Transverse colon (tissue), 4 donors: ENCODE results near the gene RNF13. TPM values are rescaled to one million over a fixed set of nuclear protein-coding genes. Genes with fewer than 3 reads are reported as not detected.
A peak's percentile ranks its signal among the peaks of the same experiment; 100 is the strongest.

Source experiments
- DNase-seq: peaks from one replicate; pipeline ENCODE4 v3.0.0-alpha.2; 2019
- H3K27ac ChIP-seq, 4 donors: fragments of 200-600 bp; sonication (generic); 2 replicates each; pipeline ENCODE4 v1.5.1; 2016 to 2018; ENCODE audit warnings: inconsistent platforms in 4 of 4
- H3K27me3 ChIP-seq: fragments of 200-600 bp; sonication (generic); 2 replicates; pipeline ENCODE4 v1.5.1; 2017; ENCODE audit warnings: inconsistent platforms
- H3K36me3 ChIP-seq, 4 donors: fragments of 200-600 bp; sonication (generic); 2 replicates each; pipeline ENCODE4 v1.5.1; 2017 to 2019; ENCODE audit warnings: inconsistent platforms in 4 of 4
- H3K4me1 ChIP-seq, 4 donors: fragments of 200-600 bp; sonication (generic); 2 replicates each; pipeline ENCODE4 v1.5.1; 2017 to 2020; ENCODE audit warnings: inconsistent platforms in 4 of 4
- H3K4me3 ChIP-seq, 4 donors: fragments of 200-600 bp; sonication (generic); 1 replicate in 1 of 4; 2 replicates in 3 of 4; pipeline versions ENCODE4 v1.5.1 to v1.6.1; 2017 to 2019; ENCODE audit warnings: inconsistent platforms in 4 of 4
- H3K9me3 ChIP-seq, 2 donors: fragments of 200-600 bp; sonication (generic); 2 replicates each; pipeline ENCODE4 v1.5.1; 2017 to 2019; ENCODE audit warnings: inconsistent platforms in 2 of 2
- EP300 ChIP-seq: sonication (generic); formaldehyde crosslinking; IDR thresholded peaks from one replicate; pipeline ENCODE4 v1.6.1; 2017; ENCODE audit warnings: antibody characterized with exemption, low read depth
- POLR2A ChIP-seq: fragments of 450-650 bp; IDR thresholded peaks from one replicate; pipeline ENCODE4 v1.6.1; 2016; ENCODE audit warnings: antibody characterized with exemption, mild to moderate bottlenecking, moderate library complexity
- POLR2AphosphoS5 ChIP-seq, 3 donors: sonication (generic); formaldehyde crosslinking; IDR thresholded peaks; one replicate each; pipeline ENCODE4 v1.6.1; 2016; ENCODE audit warnings: antibody characterized with exemption in 3 of 3
- WGBS, 2 donors: methylation state at CpG; one replicate each; pipeline ENCODE4 v1.1.5; 2018; ENCODE audit warnings: low coverage in 1 of 2; 5-methylcytosine and 5-hydroxymethylcytosine counted together
- in situ Hi-C, 4 donors: fragments of 200-750 bp; cut with MboI; loops; one replicate each; pipeline versions ENCODE4 v1.15.0 to v1.15.1; 2017; ENCODE audit warnings: low sequenced_read_pairs in 3 of 4, low pct_ligation_motif_present in 1 of 4, low pct_unique_long_range_greater_than_20kb in 1 of 4
- intact Hi-C: fragments of 100-400 bp; cut with DNase I; formaldehyde crosslinking; loops from one replicate; pipeline ENCODE4 v1.15.1; 2023; ENCODE audit warnings: low total_unique reads
- total RNA-seq, 4 donors: library from RNA; depleted of rRNA; stranded (reverse); fragments of >200 nt; gene quantifications; one replicate each; pipeline ENCODE4 v1.1.0, GENCODE V29; 2016
- TF ChIP-seq, protein P1 (sequence below), 5 experiments: fragments of 200-600 bp in 3 of 5; fragments of 450-650 bp in 2 of 5; sonication (generic) in 3 of 5; IDR thresholded peaks; 1 replicate in 2 of 5; 2 replicates in 3 of 5; pipeline ENCODE4 v1.5.1; 2016 to 2017; ENCODE audit warnings: antibody characterized with exemption in 5 of 5, inconsistent platforms in 3 of 5, mild to moderate bottlenecking in 2 of 5, moderate library complexity in 1 of 5

The RNF13 gene
- total RNA-seq, 4 donors from 2014 or later = 18.3 to 68.6 (median 42.8) TPM

DNA sequence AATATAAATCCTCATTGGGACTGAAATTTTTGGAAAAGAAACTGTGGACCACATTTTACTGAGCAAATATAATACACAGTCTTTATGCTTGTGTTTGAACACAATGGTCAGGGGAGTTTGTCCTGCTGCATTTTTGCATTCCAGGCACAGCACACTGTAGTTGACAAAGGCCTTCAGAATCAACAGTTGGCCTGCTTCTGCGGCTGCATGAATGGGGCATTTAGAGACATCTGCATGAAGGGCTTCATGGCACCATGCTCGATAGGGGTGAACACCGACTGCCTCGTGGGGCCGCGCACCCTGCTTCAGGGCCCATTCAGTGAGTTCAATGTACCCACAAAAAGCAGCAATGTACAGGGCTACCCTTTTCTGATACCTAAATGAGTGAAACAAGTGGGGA is 45.3 kb upstream of the RNF13 start:
- intact Hi-C loops (no loop called here), in situ Hi-C loops (no loop called here)

DNA sequence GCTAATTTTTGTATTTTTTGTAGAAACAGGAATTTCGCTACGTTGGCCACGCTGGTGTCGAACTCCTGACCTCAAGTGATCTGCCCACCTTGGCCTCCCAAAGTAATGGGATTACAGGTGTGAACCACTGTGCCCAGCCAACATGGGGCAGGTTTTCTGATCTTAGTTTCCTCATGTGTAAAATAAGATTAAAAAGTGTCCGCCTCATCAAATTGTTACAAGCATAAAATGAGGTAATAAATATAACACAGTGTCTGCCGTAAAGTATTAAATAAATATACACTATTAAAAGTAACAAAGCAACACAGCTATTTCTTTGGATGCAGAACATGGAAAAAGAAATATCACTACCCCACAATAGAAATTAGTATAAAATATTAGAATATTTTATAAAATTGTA is 44.3 kb upstream of the RNF13 start:
- no peak overlapping the region for H3K4me3 ChIP-seq
- H3K27me3 ChIP-seq = peaks cover 17% of the 10 kb centered on the region
- in situ Hi-C loops (no loop called here), intact Hi-C loops (no loop called here)
- WGBS, 2 donors = 86 to 89% methylated on average over 6 of the region's 6 CpGs
- no peak for DNase-seq
- no peak overlapping the region for H3K27ac ChIP-seq
- H3K4me1 ChIP-seq = no peaks in the 10 kb centered on the region
- TF ChIP-seq, protein P1, sequence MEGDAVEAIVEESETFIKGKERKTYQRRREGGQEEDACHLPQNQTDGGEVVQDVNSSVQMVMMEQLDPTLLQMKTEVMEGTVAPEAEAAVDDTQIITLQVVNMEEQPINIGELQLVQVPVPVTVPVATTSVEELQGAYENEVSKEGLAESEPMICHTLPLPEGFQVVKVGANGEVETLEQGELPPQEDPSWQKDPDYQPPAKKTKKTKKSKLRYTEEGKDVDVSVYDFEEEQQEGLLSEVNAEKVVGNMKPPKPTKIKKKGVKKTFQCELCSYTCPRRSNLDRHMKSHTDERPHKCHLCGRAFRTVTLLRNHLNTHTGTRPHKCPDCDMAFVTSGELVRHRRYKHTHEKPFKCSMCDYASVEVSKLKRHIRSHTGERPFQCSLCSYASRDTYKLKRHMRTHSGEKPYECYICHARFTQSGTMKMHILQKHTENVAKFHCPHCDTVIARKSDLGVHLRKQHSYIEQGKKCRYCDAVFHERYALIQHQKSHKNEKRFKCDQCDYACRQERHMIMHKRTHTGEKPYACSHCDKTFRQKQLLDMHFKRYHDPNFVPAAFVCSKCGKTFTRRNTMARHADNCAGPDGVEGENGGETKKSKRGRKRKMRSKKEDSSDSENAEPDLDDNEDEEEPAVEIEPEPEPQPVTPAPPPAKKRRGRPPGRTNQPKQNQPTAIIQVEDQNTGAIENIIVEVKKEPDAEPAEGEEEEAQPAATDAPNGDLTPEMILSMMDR (IDR thresholded peaks at IDR 0.05) = no peak
- TF ChIP-seq POLR2AphosphoS5 (IDR thresholded peaks at IDR 0.05) (no peak), POLR2A (no peak), EP300 (no peak)
- no peaks in the 10 kb centered on the region for H3K36me3 ChIP-seq
- no peaks in the 10 kb centered on the region for H3K9me3 ChIP-seq

More for the DNA sequence above, 45.3 kb upstream of the RNF13 start:
- Histone ChIP-seq H3K27ac (no peak overlapping the region), H3K36me3 (no peaks in the 10 kb centered on the region), H3K4me1 (no peaks in the 10 kb centered on the region), H3K4me3 (no peak overlapping the region), H3K9me3 (no peaks in the 10 kb centered on the region), H3K27me3 (peaks cover 26% of the 10 kb centered on the region)
- WGBS, 2 donors = 91% methylated on average over 6 of the region's 6 CpGs; no CpG with 5 or more reads in 1 of the 2 donors
- TF ChIP-seq POLR2AphosphoS5 (IDR thresholded peaks at IDR 0.05) = no peak
- no peak for TF ChIP-seq POLR2A
- TF ChIP-seq, protein P1 (IDR thresholded peaks at IDR 0.05) = no peak
- no peak for TF ChIP-seq EP300
- no peak for DNase-seq

DNA sequence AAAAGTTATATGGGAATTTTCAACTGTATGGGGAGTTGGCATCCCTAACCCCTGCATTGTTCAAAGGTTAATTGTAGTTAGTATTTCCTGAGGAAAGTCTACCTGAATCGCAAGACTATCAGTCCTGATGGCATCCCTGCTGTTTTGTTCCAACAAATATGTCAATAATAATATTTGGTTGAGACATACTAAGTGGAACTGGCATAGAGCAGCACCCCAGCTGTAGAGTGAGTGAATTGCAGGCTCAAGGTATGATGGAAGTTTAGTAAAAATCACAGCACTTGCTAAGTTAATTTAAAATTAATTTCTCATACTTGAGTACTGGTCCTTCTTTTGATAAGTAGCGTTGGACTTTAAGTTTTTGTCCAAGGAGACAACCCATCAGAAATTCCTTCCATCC is 42.8 kb upstream of the RNF13 start:
- DNase-seq = no peak
- H3K36me3 ChIP-seq = no peaks in the 10 kb centered on the region
- peaks cover 6% of the 10 kb centered on the region for H3K27me3 ChIP-seq
- TF ChIP-seq, protein P1 (IDR thresholded peaks at IDR 0.05) = no peak
- TF ChIP-seq POLR2A (no peak), POLR2AphosphoS5 (IDR thresholded peaks at IDR 0.05) (no peak), EP300 (no peak)
- H3K4me1 ChIP-seq = no peaks in the 10 kb centered on the region
- intact Hi-C loops (no loop called here), in situ Hi-C loops (no loop called here)
- WGBS, 2 donors = 63 to 74% methylated on average over 1 to 2 of the region's 2 CpGs
- no peak overlapping the region for H3K4me3 ChIP-seq
- H3K9me3 ChIP-seq = no peaks in the 10 kb centered on the region
- no peak overlapping the region for H3K27ac ChIP-seq

DNA sequence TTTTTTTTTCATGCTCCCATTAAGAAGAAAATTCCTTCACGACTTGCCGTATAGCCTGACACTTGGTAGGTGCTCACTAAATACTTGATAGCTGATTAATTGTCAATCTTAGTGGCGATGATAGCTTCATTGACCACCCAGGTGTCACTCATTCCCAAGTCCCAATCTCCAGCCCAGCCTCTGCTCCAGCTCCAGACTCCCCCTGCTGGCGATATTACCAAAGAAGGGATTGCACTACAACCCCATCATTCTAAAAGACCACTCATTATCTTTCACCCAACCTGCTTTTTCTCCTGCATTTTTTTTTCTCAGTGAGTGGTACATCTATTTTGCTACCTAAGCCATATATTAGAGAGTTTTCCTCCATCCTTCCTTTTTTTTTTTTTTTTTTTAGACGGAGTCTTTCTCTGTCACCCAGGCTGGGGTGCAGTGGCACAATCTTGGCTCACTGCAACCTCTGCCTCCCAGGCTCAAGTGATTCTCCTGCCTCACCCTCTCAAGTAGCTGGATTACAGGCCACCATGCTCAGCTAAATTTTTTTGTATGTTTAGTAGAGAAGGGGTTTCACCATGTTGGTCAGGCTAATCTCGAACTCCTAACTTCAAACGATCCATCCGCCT is 41.3 kb upstream of the RNF13 start:
- in situ Hi-C loops (no loop called here), intact Hi-C loops (no loop called here)
- no peaks in the 10 kb centered on the region for H3K27me3 ChIP-seq
- H3K36me3 ChIP-seq = no peaks in the 10 kb centered on the region
- H3K4me1 ChIP-seq = no peaks in the 10 kb centered on the region
- no peak overlapping the region for H3K27ac ChIP-seq
- H3K4me3 ChIP-seq = no peak overlapping the region
- H3K9me3 ChIP-seq = no peaks in the 10 kb centered on the region
- TF ChIP-seq, protein P1 (IDR thresholded peaks at IDR 0.05) = peak; percentile 64 to 76 (median 68)
- no peak for TF ChIP-seq EP300
- 10 to 58% methylated on average over 3 to 8 of the region's 8 CpGs for WGBS, 2 donors
- DNase-seq = peak; percentile 43
